ENCODE measurements around the gene NTNG1. TPM values are rescaled to one million over a fixed set of nuclear protein-coding genes. Genes with fewer than 3 reads are reported as not detected.

Gene NTNG1
- total RNA-seq, 1 donor from 2014 or later = not detected

DNA sequence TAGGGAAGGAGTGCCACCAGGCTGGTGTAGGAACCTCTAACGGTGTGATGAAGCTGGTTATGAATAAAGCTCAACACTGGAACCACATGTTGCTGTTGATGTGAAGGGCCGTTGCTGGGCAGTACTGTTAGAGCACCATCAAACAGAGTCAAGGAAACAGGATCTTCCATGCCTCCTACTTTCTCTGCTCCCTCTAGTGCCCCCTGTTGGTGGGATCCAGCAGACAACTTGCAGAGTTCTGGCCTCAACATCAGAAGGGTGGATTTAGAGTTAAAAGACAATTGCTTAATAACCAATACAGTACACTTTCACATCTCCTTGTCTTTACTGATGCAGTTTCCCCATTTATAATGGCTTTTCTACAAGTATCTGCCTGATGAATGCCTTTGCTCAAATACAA is 336.4 kb downstream of the NTNG1 start:
- Mint-ChIP-seq H3K27me3 (ENCODE audit: low read depth) (peaks cover 3% of the 10 kb centered on the region), H3K9me3 (ENCODE audit: low read depth) (no peaks in the 10 kb centered on the region), H3K4me1 (ENCODE audit: low read depth) (no peaks in the 10 kb centered on the region), H3K27ac (ENCODE audit: unreplicated experiment) (no peak overlapping the region), H3K36me3 (ENCODE audit: low read depth) (no peaks in the 10 kb centered on the region), H3K4me3 (ENCODE audit: unreplicated experiment) (no peak overlapping the region)
- no peak for DNase-seq (ENCODE audit: low spot score)
- TF ChIP-seq, protein P1, sequence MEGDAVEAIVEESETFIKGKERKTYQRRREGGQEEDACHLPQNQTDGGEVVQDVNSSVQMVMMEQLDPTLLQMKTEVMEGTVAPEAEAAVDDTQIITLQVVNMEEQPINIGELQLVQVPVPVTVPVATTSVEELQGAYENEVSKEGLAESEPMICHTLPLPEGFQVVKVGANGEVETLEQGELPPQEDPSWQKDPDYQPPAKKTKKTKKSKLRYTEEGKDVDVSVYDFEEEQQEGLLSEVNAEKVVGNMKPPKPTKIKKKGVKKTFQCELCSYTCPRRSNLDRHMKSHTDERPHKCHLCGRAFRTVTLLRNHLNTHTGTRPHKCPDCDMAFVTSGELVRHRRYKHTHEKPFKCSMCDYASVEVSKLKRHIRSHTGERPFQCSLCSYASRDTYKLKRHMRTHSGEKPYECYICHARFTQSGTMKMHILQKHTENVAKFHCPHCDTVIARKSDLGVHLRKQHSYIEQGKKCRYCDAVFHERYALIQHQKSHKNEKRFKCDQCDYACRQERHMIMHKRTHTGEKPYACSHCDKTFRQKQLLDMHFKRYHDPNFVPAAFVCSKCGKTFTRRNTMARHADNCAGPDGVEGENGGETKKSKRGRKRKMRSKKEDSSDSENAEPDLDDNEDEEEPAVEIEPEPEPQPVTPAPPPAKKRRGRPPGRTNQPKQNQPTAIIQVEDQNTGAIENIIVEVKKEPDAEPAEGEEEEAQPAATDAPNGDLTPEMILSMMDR (IDR thresholded peaks at IDR 0.05) = no peak

DNA sequence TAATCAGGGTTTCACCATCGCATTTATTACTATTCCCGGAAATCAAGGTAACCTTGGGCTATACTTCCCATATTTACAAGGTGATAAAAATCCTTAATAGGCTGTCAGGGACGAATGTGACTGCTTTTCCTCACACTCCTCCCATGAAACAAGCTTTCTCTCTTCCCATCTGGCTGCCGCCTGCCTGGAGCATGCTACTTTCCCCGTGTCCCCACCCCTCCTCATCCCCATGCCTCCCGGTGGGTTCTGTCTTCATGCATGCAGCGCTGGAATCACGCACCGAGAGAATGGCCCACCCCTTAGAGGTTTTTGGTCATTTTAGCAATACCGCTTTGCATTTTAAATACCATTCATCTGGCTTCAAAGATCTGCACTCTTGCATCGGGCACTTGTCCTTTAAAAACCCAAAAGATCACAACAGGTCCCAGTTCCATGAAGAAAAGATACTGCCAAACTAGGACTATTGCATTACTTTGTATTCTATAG is 339.1 kb downstream of the NTNG1 start:
- TF ChIP-seq, protein P1 (IDR thresholded peaks at IDR 0.05) = no peak

DNA sequence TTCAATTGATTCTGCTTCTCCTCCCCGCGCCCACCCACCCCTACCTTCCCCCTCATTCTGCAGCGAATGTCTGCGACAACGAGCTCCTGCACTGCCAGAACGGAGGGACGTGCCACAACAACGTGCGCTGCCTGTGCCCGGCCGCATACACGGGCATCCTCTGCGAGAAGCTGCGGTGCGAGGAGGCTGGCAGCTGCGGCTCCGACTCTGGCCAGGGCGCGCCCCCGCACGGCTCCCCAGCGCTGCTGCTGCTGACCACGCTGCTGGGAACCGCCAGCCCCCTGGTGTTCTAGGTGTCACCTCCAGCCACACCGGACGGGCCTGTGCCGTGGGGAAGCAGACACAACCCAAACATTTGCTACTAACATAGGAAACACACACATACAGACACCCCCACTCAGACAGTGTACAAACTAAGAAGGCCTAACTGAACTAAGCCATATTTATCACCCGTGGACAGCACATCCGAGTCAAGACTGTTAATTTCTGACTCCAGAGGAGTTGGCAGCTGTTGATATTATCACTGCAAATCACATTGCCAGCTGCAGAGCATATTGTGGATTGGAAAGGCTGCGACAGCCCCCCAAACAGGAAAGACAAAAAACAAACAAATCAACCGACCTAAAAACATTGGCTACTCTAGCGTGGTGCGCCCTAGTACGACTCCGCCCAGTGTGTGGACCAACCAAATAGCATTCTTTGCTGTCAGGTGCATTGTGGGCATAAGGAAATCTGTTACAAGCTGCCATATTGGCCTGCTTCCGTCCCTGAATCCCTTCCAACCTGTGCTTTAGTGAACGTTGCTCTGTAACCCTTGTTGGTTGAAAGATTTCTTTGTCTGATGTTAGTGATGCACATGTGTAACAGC is 339.9 kb downstream of the NTNG1 start:
- Mint-ChIP-seq H3K4me3 (ENCODE audit: unreplicated experiment) (no peak overlapping the region), H3K4me1 (ENCODE audit: low read depth) (no peaks in the 10 kb centered on the region), H3K36me3 (ENCODE audit: low read depth) (no peaks in the 10 kb centered on the region), H3K9me3 (ENCODE audit: low read depth) (no peaks in the 10 kb centered on the region), H3K27ac (ENCODE audit: unreplicated experiment) (no peak overlapping the region), H3K27me3 (ENCODE audit: low read depth) (peaks cover 3% of the 10 kb centered on the region)
- DNase-seq (ENCODE audit: low spot score) = no peak
- TF ChIP-seq, protein P1 (IDR thresholded peaks at IDR 0.05) = no peak

More for the DNA sequence above, 339.1 kb downstream of the NTNG1 start:
- DNase-seq (ENCODE audit: low spot score) = no peak
- Mint-ChIP-seq H3K4me3 (ENCODE audit: unreplicated experiment) (no peak overlapping the region), H3K27ac (ENCODE audit: unreplicated experiment) (no peak overlapping the region), H3K4me1 (ENCODE audit: low read depth) (no peaks in the 10 kb centered on the region), H3K36me3 (ENCODE audit: low read depth) (no peaks in the 10 kb centered on the region), H3K27me3 (ENCODE audit: low read depth) (peaks cover 3% of the 10 kb centered on the region), H3K9me3 (ENCODE audit: low read depth) (no peaks in the 10 kb centered on the region)

DNA sequence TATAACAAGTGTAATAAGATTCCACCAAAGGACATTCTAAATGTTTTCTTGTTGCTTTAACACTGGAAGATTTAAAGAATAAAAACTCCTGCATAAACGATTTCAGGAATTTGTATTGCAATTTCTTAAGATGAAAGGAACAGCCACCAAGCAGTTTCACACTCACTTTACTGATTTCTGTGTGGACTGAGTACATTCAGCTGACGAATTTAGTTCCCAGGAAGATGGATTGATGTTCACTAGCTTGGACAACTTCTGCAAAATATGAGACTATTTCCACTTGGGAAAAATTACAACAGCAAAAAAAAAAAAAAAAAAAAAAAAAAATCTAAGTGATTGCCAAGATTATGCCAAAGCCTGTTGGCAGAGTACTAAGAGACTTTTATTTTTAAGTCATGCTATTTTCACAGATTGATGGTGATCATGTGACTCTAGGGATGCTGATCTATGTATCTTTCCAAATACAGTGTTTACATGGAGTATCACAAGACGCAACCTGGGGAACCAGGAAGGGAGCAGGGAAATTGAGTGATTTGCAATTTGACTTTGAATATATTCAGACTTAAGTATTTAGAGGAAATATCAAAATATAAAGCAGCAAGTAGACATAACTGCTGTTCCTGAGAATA is 341.0 kb downstream of the NTNG1 start:
- Mint-ChIP-seq H3K4me1 (ENCODE audit: low read depth) (no peaks in the 10 kb centered on the region), H3K36me3 (ENCODE audit: low read depth) (no peaks in the 10 kb centered on the region), H3K27ac (ENCODE audit: unreplicated experiment) (no peak overlapping the region), H3K27me3 (ENCODE audit: low read depth) (peaks cover 2% of the 10 kb centered on the region), H3K9me3 (ENCODE audit: low read depth) (no peaks in the 10 kb centered on the region), H3K4me3 (ENCODE audit: unreplicated experiment) (no peak overlapping the region)
- DNase-seq (ENCODE audit: low spot score) = no peak
- TF ChIP-seq, protein P1 (IDR thresholded peaks at IDR 0.05) = no peak

DNA sequence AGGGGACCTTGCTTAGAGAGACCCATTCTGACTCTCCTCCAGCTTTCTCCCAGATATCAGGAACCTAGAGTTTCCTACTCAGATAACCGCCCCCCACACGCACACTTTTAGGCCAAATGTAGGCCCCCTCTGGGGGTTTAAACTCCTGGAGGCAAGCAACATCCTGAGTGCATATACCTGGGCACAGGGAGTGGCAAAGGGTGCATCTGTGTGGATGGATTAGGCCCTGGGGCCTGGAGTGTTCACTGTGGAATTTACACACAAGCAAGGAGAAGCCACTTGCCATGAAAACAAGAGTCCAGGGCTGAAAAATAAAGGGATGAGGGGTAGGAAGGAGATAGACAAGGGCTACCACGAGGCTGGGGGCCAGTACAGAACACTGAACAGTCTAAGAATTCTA is 343.1 kb downstream of the NTNG1 start:
- no peaks in the 10 kb centered on the region for H3K9me3 Mint-ChIP-seq (ENCODE audit: low read depth)
- DNase-seq (ENCODE audit: low spot score) = no peak
- H3K4me3 Mint-ChIP-seq (ENCODE audit: unreplicated experiment) = no peak overlapping the region
- peaks cover 2% of the 10 kb centered on the region for H3K27me3 Mint-ChIP-seq (ENCODE audit: low read depth)
- H3K27ac Mint-ChIP-seq (ENCODE audit: unreplicated experiment) = no peak overlapping the region
- TF ChIP-seq, protein P1 (IDR thresholded peaks at IDR 0.05) = no peak
- H3K36me3 Mint-ChIP-seq (ENCODE audit: low read depth) = no peaks in the 10 kb centered on the region
- H3K4me1 Mint-ChIP-seq (ENCODE audit: low read depth) = no peaks in the 10 kb centered on the region
